Tibial nerve (tissue), 4 donors: ENCODE results near the gene DHRS9. TPM values are rescaled to one million over a fixed set of nuclear protein-coding genes. Genes with fewer than 3 reads are reported as not detected.
A peak's percentile ranks its signal among the peaks of the same experiment; 100 is the strongest.

ENCODE experiments used
- DNase-seq, 2 donors: peaks; one replicate each; pipeline ENCODE4 v3.0.0-alpha.2; 2019; ENCODE audit warnings: low spot score in 2 of 2
- H3K27ac ChIP-seq, 4 donors: fragments of 200-600 bp; sonication (generic) in 3 of 4; one replicate each; pipeline ENCODE4 v1.5.1; 2017 to 2019; ENCODE audit warnings: mild to moderate bottlenecking in 1 of 4
- H3K27me3 ChIP-seq, 2 donors: fragments of 200-600 bp; sonication (generic) in 1 of 2; one replicate each; pipeline versions ENCODE4 v1.5.1 to v1.6.0; 2017 to 2019
- H3K36me3 ChIP-seq, 3 donors: fragments of 200-600 bp; sonication (generic); one replicate each; pipeline ENCODE4 v1.5.1; 2018 to 2019
- H3K4me1 ChIP-seq, 4 donors: fragments of 200-600 bp; sonication (generic) in 3 of 4; one replicate each; pipeline ENCODE4 v1.5.1; 2017 to 2019
- H3K4me3 ChIP-seq, 4 donors: fragments of 200-600 bp; sonication (generic) in 3 of 4; one replicate each; pipeline ENCODE4 v1.5.1; 2017 to 2019; ENCODE audit warnings: mild to moderate bottlenecking in 1 of 4, moderate library complexity in 1 of 4
- H3K9me3 ChIP-seq, 4 donors: fragments of 200-600 bp; sonication (generic) in 3 of 4; one replicate each; pipeline ENCODE4 v1.5.1; 2017 to 2019
- EP300 ChIP-seq, 2 donors: sonication (generic); formaldehyde crosslinking; IDR thresholded peaks; one replicate each; pipeline ENCODE4 v1.6.1; 2017; ENCODE audit warnings: antibody characterized with exemption in 2 of 2, mild to moderate bottlenecking in 1 of 2
- POLR2A ChIP-seq, 2 donors: fragments of 450-650 bp; IDR thresholded peaks; one replicate each; pipeline ENCODE4 v1.6.1; 2017; ENCODE audit warnings: antibody characterized with exemption in 2 of 2, mild to moderate bottlenecking in 2 of 2, moderate library complexity in 2 of 2
- WGBS, 2 donors: methylation state at CpG; one replicate each; pipeline ENCODE4 v1.1.5; 2018; 5-methylcytosine and 5-hydroxymethylcytosine counted together
- total RNA-seq, 4 donors: library from RNA; depleted of rRNA; stranded (reverse); fragments of >200 nt; gene quantifications; one replicate each; pipeline ENCODE4 v1.1.0, GENCODE V29; 2016
- TF ChIP-seq, protein P1 (sequence below), 5 experiments: fragments of 200-600 bp in 3 of 5; fragments of 450-650 bp in 2 of 5; sonication (generic) in 3 of 5; IDR thresholded peaks; one replicate each; pipeline ENCODE4 v1.5.1; 2016 to 2019; ENCODE audit warnings: antibody characterized with exemption in 5 of 5, mild to moderate bottlenecking in 3 of 5, moderate library complexity in 2 of 5

DHRS9 gene
- total RNA-seq, 4 donors from 2014 or later, result 0.21 to 0.59 (median 0.22) TPM; not detected in 1

DNA sequence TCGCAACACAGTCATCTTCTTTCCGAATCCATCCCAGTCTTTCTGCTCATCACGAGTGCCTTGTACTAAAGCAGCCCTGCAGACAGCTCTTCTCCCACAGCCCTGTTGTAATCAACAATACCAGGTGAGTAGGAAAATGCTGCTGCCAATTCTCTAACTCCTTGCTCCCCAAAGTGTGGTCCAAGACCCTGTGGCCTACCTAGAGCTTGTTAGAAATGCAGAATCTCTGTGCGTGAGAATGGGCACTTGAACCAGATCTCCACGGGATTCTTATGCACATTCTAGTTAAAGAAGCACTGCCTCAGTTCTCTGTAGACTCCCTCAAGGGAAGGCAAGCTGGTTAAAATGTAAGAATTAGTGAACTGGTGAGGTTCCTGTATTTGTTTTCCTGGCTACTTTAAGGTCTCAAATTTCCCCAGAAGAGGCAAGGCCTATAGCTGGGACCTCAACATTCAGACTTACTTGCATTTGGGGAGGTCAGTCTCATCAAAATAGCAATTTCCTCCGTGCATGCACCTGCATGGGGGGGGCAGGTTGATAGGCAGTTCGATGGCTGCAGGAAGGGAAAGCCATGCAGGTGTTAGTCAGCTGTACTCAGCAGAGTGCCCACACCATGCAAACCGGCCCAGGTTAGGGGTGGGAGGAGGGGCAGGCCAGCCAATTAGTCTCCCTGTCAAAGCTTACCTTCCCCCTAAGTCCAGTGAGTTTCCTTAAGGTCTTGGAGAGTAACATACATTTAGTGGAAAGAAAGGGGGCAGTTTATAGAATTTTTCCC is 70.8 kb downstream of the DHRS9 start:
- Histone ChIP-seq H3K9me3 (no peaks in the 10 kb centered on the region), H3K36me3 (no peaks in the 10 kb centered on the region), H3K27ac (no peak overlapping the region), H3K27me3 (no peaks in the 10 kb centered on the region), H3K4me1 (no peaks in the 10 kb centered on the region), H3K4me3 (no peak overlapping the region)
- 54 to 66% methylated on average over 8 of the region's 8 CpGs for WGBS, 2 donors
- DNase-seq, result no peak
- TF ChIP-seq EP300 (IDR thresholded peaks at IDR 0.05), result no peak
- TF ChIP-seq, protein P1, sequence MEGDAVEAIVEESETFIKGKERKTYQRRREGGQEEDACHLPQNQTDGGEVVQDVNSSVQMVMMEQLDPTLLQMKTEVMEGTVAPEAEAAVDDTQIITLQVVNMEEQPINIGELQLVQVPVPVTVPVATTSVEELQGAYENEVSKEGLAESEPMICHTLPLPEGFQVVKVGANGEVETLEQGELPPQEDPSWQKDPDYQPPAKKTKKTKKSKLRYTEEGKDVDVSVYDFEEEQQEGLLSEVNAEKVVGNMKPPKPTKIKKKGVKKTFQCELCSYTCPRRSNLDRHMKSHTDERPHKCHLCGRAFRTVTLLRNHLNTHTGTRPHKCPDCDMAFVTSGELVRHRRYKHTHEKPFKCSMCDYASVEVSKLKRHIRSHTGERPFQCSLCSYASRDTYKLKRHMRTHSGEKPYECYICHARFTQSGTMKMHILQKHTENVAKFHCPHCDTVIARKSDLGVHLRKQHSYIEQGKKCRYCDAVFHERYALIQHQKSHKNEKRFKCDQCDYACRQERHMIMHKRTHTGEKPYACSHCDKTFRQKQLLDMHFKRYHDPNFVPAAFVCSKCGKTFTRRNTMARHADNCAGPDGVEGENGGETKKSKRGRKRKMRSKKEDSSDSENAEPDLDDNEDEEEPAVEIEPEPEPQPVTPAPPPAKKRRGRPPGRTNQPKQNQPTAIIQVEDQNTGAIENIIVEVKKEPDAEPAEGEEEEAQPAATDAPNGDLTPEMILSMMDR (IDR thresholded peaks at IDR 0.05), result no peak
- TF ChIP-seq POLR2A (IDR thresholded peaks at IDR 0.05), result no peak

DNA sequence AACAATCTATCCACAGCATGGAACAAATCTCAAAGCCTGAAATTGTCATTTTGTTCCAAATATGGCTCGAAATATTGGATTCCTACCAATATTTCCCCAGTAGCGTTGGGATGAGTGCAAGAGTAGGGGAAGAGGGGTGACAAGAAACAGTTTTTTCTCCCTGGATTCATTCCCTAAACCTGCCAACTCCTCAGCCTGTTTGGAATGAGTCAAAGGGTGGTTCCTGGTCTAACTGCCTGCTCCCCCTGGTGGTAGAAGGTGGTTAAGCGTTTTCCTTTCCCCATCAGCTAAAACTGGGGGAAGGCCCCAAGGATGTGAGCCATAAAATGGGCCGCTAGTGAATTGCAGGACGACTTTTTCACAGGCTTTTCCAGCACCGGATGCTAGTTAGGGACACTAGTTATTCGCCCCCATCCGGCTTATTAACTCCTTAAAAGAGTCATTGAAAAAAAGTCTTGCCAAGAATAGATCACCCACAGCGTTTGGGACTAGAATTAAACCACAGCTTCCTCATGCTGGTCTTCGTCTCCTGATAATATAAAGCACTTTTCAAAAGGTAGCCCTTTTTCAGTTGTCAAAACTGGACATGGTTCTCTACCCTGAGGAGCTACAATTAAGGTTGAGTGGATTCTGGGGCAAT is 72.5 kb downstream of the DHRS9 start:
- TF ChIP-seq EP300 (IDR thresholded peaks at IDR 0.05), result no peak
- TF ChIP-seq, protein P1 (IDR thresholded peaks at IDR 0.05), result peak; percentile 39 to 64 (median 58)
- H3K27me3 ChIP-seq, result no peaks in the 10 kb centered on the region
- no peaks in the 10 kb centered on the region for H3K36me3 ChIP-seq
- H3K27ac ChIP-seq, result no peak overlapping the region
- DNase-seq, result peak; percentile 20 to 72
- H3K4me3 ChIP-seq, result no peak overlapping the region
- H3K9me3 ChIP-seq, result no peaks in the 10 kb centered on the region
- H3K4me1 ChIP-seq, result no peaks in the 10 kb centered on the region
- WGBS, 2 donors, result 31 to 37% methylated on average over 10 of the region's 10 CpGs

DNA sequence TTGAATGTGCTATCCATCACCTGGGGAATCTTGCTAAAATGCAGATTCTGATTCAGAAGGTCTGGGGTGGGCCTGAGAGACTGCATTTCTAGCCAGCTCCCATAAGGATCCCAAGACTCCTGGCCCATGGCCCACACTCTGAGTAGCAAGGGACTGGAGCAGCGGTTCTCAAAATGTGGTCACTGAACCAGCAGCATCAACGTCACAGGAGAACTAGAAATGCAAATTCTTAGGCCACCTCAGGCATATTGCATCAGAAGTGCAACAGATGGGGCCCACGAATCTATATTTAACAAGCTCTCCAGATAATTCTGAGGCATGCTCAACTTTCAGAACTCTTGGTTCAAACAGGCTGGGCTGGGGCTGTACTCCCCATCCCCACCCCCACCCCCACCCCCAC is 74.6 kb downstream of the DHRS9 start:
- no peaks in the 10 kb centered on the region for H3K27me3 ChIP-seq
- H3K36me3 ChIP-seq, result no peaks in the 10 kb centered on the region
- DNase-seq, result no peak
- 72 to 86% methylated on average over 3 of the region's 3 CpGs for WGBS, 2 donors
- no peaks in the 10 kb centered on the region for H3K4me1 ChIP-seq
- H3K9me3 ChIP-seq, result no peaks in the 10 kb centered on the region
- TF ChIP-seq POLR2A (IDR thresholded peaks at IDR 0.05) (no peak), EP300 (IDR thresholded peaks at IDR 0.05) (no peak)
- TF ChIP-seq, protein P1 (IDR thresholded peaks at IDR 0.05), result no peak
- H3K27ac ChIP-seq, result no peak overlapping the region
- no peak overlapping the region for H3K4me3 ChIP-seq

Other genes starting within 250 kb of the DHRS9 start
- gene SPC25, start 179.1 kb upstream of the DHRS9 start, total RNA-seq, result not detected
- not detected for gene G6PC2, start 168.3 kb upstream of the DHRS9 start, total RNA-seq
- under 1 TPM in 3 of 4 donors, not detected in 1; 0.30 to 0.63 (median 0.39) TPM for gene ABCB11, start 38.2 kb upstream of the DHRS9 start, total RNA-seq